GM12878 (cell line): ENCODE data around the gene SULT1A3. TPM values are rescaled to one million over a fixed set of nuclear protein-coding genes. Genes with fewer than 3 reads are reported as not detected.

Experiments
- CHD2 ChIP-seq: IDR thresholded peaks from 2 replicates; pipeline ENCODE4 v1.6.1; 2011; ENCODE audit warnings: low read depth, low read length, improper control_type of control experiment, borderline replicate concordance
- E4F1 ChIP-seq: fragments of 450-650 bp; IDR thresholded peaks from 2 replicates; pipeline ENCODE4 v1.6.1; 2018; ENCODE audit warnings: borderline replicate concordance, mild to moderate bottlenecking; ENCODE audit not compliant: partially characterized antibody
- EED ChIP-seq: sonication (generic); IDR thresholded peaks from 2 replicates; pipeline ENCODE4 v1.6.1; 2016; ENCODE audit warnings: antibody characterized with exemption, low read depth
- HDGF ChIP-seq: fragments of 450-650 bp; IDR thresholded peaks from 2 replicates; pipeline ENCODE4 v1.6.1; 2016; ENCODE audit warnings: antibody characterized with exemption
- IRF3 ChIP-seq: fragments of 450-650 bp; IDR thresholded peaks from 2 replicates; pipeline ENCODE4 v1.6.1; 2014; ENCODE audit warnings: mild to moderate bottlenecking
- IRF4 ChIP-seq: IDR thresholded peaks from 2 replicates; pipeline ENCODE4 v1.6.1; 2011; ENCODE audit warnings: low read depth, low read length
- NRF1 ChIP-seq: conservative IDR thresholded peaks from 2 replicates; pipeline ENCODE4 v1.6.1; 2011; ENCODE audit warnings: mild to moderate bottlenecking, low read depth, low read length, improper control_type of control experiment
- PAX5 ChIP-seq: IDR thresholded peaks from 2 replicates; pipeline ENCODE4 v1.6.1; 2011; ENCODE audit warnings: low read depth, low read length, borderline replicate concordance
- POLR2AphosphoS2 ChIP-seq: IDR thresholded peaks from 2 replicates; pipeline ENCODE4 v1.6.1; 2011; ENCODE audit warnings: low read depth, mild to moderate bottlenecking, low read length, improper control_type of control experiment, moderate library complexity
- POLR2AphosphoS5 ChIP-seq: IDR thresholded peaks from 2 replicates; pipeline ENCODE4 v1.6.1; 2011; ENCODE audit warnings: mild to moderate bottlenecking, low read length, inconsistent platforms
- RCOR1 ChIP-seq: conservative IDR thresholded peaks from 2 replicates; pipeline ENCODE4 v1.6.1; 2012; ENCODE audit warnings: low read depth, low read length, improper control_type of control experiment
- SIN3A ChIP-seq: IDR thresholded peaks from 2 replicates; pipeline ENCODE4 v1.6.1; 2012; ENCODE audit warnings: low read depth, low read length, improper control_type of control experiment
- SMAD1 ChIP-seq: fragments of 450-650 bp; IDR thresholded peaks from 2 replicates; pipeline ENCODE4 v1.6.1; 2018; ENCODE audit warnings: mild to moderate bottlenecking, low read depth; ENCODE audit not compliant: partially characterized antibody
- SUZ12 ChIP-seq: fragments of 200-600 bp; sonication (generic); IDR thresholded peaks from one replicate; pipeline ENCODE4 v1.6.1; 2018; ENCODE audit warnings: antibody characterized with exemption, mild to moderate bottlenecking; ENCODE audit not compliant: unreplicated experiment
- ZBTB11 ChIP-seq: fragments of 450-650 bp; formaldehyde crosslinking; IDR thresholded peaks from 2 replicates; pipeline ENCODE4 v1.5.0; 2022; ENCODE audit warnings: mild to moderate bottlenecking, missing genetic modification characterization
- ZNF207 ChIP-seq: fragments of 450-650 bp; IDR thresholded peaks from 2 replicates; pipeline ENCODE4 v1.6.1; 2014; ENCODE audit warnings: antibody characterized with exemption, mild to moderate bottlenecking, borderline replicate concordance
- polyA plus RNA-seq, 11 experiments: library from polyadenylated mRNA; depleted of rRNA in 4 of 11; unstranded in 6 of 11; stranded (reverse) in 5 of 11; fragments of >200 nt; fragmentation: Nextera tagmentation in 4 of 11; fragmentation: Illumina TruSeq in 1 of 11; extraction: Ambion mirVana in 4 of 11; extraction: Trizol in 1 of 11; gene quantifications; 1 replicate in 1 of 11; 2 replicates in 10 of 11; pipeline versions ENCODE4 v1.2.1 to v1.2.3, GENCODE V29; 2011 to 2016; ENCODE audit warnings: inconsistent platforms in 2 of 11, missing spikeins in 2 of 11, low read depth in 1 of 11
- total RNA-seq, 4 experiments: library from RNA; depleted of rRNA in 3 of 4; stranded (reverse); fragments of >200 nt in 3 of 4; fragmentation: Illumina TruSeq in 1 of 4; extraction: Trizol in 1 of 4; gene quantifications; 2 replicates each; pipeline versions ENCODE4 v1.2.1 to v1.2.3, GENCODE V29; 2013 to 2021
- TF ChIP-seq, protein P1 (sequence below): IDR thresholded peaks from 2 replicates; pipeline ENCODE4 v1.6.1; 2012; ENCODE audit warnings: mild to moderate bottlenecking, low read depth, low read length
- TF ChIP-seq, protein P2 (sequence below): fragments of 450-650 bp; conservative IDR thresholded peaks from 2 replicates; pipeline ENCODE4 v1.6.1; 2017; ENCODE audit warnings: mild to moderate bottlenecking, moderate library complexity

SULT1A3 gene
- total and polyA plus RNA-seq, 10 of the 15 experiments (the other 5 are each of a cell fraction or from before 2014, with no cell fraction given), result 3.3 to 15.8 (median 6.2) TPM

DNA sequence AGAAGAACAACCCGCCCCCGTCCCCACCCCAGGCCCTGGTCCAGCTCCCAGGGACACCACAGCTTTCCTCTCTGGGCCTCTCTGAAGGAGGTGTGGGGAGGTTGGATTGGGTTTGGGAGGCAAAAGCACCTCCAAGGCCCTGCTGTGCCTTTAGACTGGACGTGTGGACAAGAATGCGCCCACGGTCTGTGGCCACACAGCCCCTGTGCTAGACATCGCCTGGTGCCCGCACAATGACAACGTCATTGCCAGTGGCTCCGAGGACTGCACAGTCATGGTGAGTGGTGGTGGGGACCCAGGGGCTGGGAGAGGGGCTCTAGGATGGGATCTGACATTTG lies 12.6 kb upstream of the SULT1A3 start (continued):
- 0 out of 2 replicates have a peak, but pooled peaks have one; percentile 15 for TF ChIP-seq ZBTB11 (CRISPR knock-in tag)
- TF ChIP-seq, protein P1, sequence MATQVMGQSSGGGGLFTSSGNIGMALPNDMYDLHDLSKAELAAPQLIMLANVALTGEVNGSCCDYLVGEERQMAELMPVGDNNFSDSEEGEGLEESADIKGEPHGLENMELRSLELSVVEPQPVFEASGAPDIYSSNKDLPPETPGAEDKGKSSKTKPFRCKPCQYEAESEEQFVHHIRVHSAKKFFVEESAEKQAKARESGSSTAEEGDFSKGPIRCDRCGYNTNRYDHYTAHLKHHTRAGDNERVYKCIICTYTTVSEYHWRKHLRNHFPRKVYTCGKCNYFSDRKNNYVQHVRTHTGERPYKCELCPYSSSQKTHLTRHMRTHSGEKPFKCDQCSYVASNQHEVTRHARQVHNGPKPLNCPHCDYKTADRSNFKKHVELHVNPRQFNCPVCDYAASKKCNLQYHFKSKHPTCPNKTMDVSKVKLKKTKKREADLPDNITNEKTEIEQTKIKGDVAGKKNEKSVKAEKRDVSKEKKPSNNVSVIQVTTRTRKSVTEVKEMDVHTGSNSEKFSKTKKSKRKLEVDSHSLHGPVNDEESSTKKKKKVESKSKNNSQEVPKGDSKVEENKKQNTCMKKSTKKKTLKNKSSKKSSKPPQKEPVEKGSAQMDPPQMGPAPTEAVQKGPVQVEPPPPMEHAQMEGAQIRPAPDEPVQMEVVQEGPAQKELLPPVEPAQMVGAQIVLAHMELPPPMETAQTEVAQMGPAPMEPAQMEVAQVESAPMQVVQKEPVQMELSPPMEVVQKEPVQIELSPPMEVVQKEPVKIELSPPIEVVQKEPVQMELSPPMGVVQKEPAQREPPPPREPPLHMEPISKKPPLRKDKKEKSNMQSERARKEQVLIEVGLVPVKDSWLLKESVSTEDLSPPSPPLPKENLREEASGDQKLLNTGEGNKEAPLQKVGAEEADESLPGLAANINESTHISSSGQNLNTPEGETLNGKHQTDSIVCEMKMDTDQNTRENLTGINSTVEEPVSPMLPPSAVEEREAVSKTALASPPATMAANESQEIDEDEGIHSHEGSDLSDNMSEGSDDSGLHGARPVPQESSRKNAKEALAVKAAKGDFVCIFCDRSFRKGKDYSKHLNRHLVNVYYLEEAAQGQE, result no peak
- no peak for TF ChIP-seq SMAD1
- no peak for TF ChIP-seq IRF4
- no peak for TF ChIP-seq ZNF207
- 0 out of 2 replicates have a peak, but pooled peaks have one; percentile 26 for TF ChIP-seq POLR2AphosphoS2
- TF ChIP-seq SUZ12, result no peak
- no peak for TF ChIP-seq CHD2
- TF ChIP-seq NRF1, result no peak
- no peak for TF ChIP-seq IRF3
- TF ChIP-seq PAX5, result no peak
- no peak for TF ChIP-seq EED
- no peak for TF ChIP-seq E4F1
- TF ChIP-seq POLR2AphosphoS5, result peak; percentile 40
- peak; percentile 29; the same call in 1 of the 2 replicates for TF ChIP-seq SIN3A
- TF ChIP-seq RCOR1, result 0 out of 2 replicates have a peak, but pooled peaks have one; percentile 20
- no peak for TF ChIP-seq HDGF
- TF ChIP-seq, protein P2, sequence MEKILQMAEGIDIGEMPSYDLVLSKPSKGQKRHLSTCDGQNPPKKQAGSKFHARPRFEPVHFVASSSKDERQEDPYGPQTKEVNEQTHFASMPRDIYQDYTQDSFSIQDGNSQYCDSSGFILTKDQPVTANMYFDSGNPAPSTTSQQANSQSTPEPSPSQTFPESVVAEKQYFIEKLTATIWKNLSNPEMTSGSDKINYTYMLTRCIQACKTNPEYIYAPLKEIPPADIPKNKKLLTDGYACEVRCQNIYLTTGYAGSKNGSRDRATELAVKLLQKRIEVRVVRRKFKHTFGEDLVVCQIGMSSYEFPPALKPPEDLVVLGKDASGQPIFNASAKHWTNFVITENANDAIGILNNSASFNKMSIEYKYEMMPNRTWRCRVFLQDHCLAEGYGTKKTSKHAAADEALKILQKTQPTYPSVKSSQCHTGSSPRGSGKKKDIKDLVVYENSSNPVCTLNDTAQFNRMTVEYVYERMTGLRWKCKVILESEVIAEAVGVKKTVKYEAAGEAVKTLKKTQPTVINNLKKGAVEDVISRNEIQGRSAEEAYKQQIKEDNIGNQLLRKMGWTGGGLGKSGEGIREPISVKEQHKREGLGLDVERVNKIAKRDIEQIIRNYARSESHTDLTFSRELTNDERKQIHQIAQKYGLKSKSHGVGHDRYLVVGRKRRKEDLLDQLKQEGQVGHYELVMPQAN, result no peak
